Measurements from ENCODE around the gene ABCB4. TPM values are rescaled to one million over a fixed set of nuclear protein-coding genes. Genes with fewer than 3 reads are reported as not detected.

Gene ABCB4
- total RNA-seq, 1 donor from 2014 or later, result 19.8 TPM

GRCh38 chr7:87375662-87376435, 99.6 kb downstream of the ABCB4 start:
- H3K36me3 Mint-ChIP-seq (ENCODE audit: low read depth), result peaks cover 18% of the 10 kb centered on the region
- H3K27me3 Mint-ChIP-seq, result no peaks in the 10 kb centered on the region
- intact Hi-C loops (cut with micrococcal nuclease), result no loop called here
- H3K27ac Mint-ChIP-seq, result no peak overlapping the region
- no peaks in the 10 kb centered on the region for H3K9me3 Mint-ChIP-seq
- no peaks in the 10 kb centered on the region for H3K4me1 Mint-ChIP-seq
- ChIA-PET CTCF (no interaction called here), POLR2A (no interaction called here)
- ATAC-seq (ENCODE audit: low read depth) (no peak), DNase-seq (no peak)
- H3K4me3 Mint-ChIP-seq, result no peak overlapping the region
- TF ChIP-seq CTCF (IDR thresholded peaks at IDR 0.05), result no peak

- H3K4me3 Mint-ChIP-seq, result no peak overlapping the region
- no peak overlapping the region for H3K27ac Mint-ChIP-seq
- no peaks in the 10 kb centered on the region for H3K4me1 Mint-ChIP-seq
- ATAC-seq (ENCODE audit: low read depth) (no peak), DNase-seq (no peak)
- no peak for TF ChIP-seq CTCF (IDR thresholded peaks at IDR 0.05)
- POLR2A ChIA-PET, result no interaction called here
- H3K9me3 Mint-ChIP-seq, result no peaks in the 10 kb centered on the region
- intact Hi-C loops (cut with micrococcal nuclease), result no loop called here
- CTCF ChIA-PET, result no interaction called here
- H3K36me3 Mint-ChIP-seq (ENCODE audit: low read depth), result peaks cover 7% of the 10 kb centered on the region
- no peaks in the 10 kb centered on the region for H3K27me3 Mint-ChIP-seq
Measured at GRCh38 chr7:87370660-87371180, 104.8 kb downstream of the ABCB4 start.

- CTCF ChIA-PET, result no interaction called here
- Mint-ChIP-seq H3K27ac (no peak overlapping the region), H3K36me3 (ENCODE audit: low read depth) (peaks cover 7% of the 10 kb centered on the region), H3K27me3 (no peaks in the 10 kb centered on the region), H3K4me3 (no peak overlapping the region), H3K9me3 (no peaks in the 10 kb centered on the region), H3K4me1 (no peaks in the 10 kb centered on the region)
- intact Hi-C loops (cut with micrococcal nuclease), result no loop called here
- no peak for ATAC-seq (ENCODE audit: low read depth)
- no peak for DNase-seq
- no peak for TF ChIP-seq CTCF (IDR thresholded peaks at IDR 0.05)
- POLR2A ChIA-PET, result no interaction called here
Measured at GRCh38 chr7:87369216-87369615, 106.3 kb downstream of the ABCB4 start.

GRCh38 chr7:87364246-87364645, 111.2 kb downstream of the ABCB4 start:
- POLR2A ChIA-PET, result no interaction called here
- no peak for TF ChIP-seq CTCF (IDR thresholded peaks at IDR 0.05)
- H3K4me3 Mint-ChIP-seq, result no peak overlapping the region
- CTCF ChIA-PET, result no interaction called here
- H3K27ac Mint-ChIP-seq, result no peak overlapping the region
- intact Hi-C loops (cut with micrococcal nuclease), result no loop called here
- H3K27me3 Mint-ChIP-seq, result no peaks in the 10 kb centered on the region
- no peak for ATAC-seq (ENCODE audit: low read depth)
- H3K4me1 Mint-ChIP-seq, result no peaks in the 10 kb centered on the region
- peaks cover 2% of the 10 kb centered on the region for H3K36me3 Mint-ChIP-seq (ENCODE audit: low read depth)
- H3K9me3 Mint-ChIP-seq, result no peaks in the 10 kb centered on the region
- no peak for DNase-seq

- Mint-ChIP-seq H3K4me1 (no peaks in the 10 kb centered on the region), H3K9me3 (no peaks in the 10 kb centered on the region), H3K27ac (no peak overlapping the region), H3K27me3 (no peaks in the 10 kb centered on the region), H3K4me3 (no peak overlapping the region), H3K36me3 (ENCODE audit: low read depth) (peaks cover 4% of the 10 kb centered on the region)
- POLR2A ChIA-PET, result no interaction called here
- TF ChIP-seq CTCF (IDR thresholded peaks at IDR 0.05), result no peak
- intact Hi-C loops (cut with micrococcal nuclease), result no loop called here
- ATAC-seq (ENCODE audit: low read depth) (no peak), DNase-seq (no peak)
- CTCF ChIA-PET, result no interaction called here
Measured at GRCh38 chr7:87363342-87363741, 112.1 kb downstream of the ABCB4 start.
